Measurements from ENCODE around the gene UBE2E2.

The UBE2E2 gene

GRCh38 chr3:23537101-23537551 is 334.0 kb downstream of the UBE2E2 start:
- DNase-seq (ENCODE audit: low read depth), result no peak

- DNase-seq (ENCODE audit: low read depth), result no peak
Measured at GRCh38 chr3:23539185-23539584, 336.1 kb downstream of the UBE2E2 start.

DNA sequence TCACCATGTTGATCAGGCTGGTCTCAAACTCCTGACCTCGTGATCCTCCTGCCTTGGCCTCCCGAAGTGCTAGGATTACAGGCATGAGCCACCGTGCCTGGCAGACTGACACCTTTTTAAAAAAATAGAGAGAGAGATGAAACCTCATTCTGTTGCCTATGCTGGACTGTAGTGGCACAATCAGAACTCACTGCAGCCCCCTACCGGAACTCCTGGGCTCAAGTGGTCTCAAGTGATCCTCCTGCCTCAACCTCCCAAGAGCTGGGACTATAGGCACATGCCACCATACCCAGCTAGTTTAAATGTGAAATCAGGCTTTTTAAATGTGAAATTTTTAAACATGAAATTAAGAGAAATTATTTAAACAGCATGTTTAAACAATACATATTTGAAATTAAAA is 337.5 kb downstream of the UBE2E2 start:
- no peak for DNase-seq (ENCODE audit: low read depth)

DNA sequence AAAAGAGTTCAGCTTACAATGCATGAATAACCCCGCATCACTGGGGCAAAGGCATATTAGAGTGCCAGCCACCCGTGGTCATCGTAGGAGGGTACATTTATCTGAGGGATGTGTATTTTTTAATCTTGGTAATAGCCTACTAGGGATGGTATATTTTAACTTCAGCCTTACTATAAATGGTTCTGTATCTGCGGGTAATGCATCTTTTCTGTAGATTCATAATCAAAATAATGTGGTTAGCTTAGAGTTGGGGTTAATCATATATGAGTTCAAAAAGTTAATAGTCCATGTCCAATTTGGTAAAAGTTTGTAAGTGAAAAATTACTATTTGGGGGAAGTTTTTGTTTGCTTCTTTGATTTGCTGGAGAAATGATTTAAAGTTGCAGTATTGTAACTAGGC is 339.0 kb downstream of the UBE2E2 start:
- DNase-seq (ENCODE audit: low read depth), result no peak

DNA sequence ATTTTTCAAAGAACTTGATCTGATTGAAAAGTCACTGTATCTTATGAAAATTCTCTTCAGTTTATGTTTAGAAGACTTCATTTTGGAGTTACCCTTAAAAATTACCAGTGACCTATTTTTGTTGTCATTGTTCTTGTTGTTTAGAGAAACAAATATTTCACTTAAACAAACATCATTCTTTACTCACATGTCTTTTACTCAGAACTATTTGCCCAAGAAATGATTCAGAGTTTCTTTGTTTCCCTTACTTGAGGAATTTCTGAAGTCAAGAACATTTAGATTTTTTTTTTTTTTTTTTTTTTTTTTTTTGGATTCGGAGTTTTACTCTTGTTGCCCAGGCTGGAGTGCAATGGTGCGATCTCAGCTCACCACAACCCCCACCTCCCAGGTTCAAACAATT is 343.1 kb downstream of the UBE2E2 start:
- DNase-seq (ENCODE audit: low read depth), result no peak

- no peak for DNase-seq (ENCODE audit: low read depth)
Measured at GRCh38 chr3:23547905-23548650, 345.0 kb downstream of the UBE2E2 start.

DNA sequence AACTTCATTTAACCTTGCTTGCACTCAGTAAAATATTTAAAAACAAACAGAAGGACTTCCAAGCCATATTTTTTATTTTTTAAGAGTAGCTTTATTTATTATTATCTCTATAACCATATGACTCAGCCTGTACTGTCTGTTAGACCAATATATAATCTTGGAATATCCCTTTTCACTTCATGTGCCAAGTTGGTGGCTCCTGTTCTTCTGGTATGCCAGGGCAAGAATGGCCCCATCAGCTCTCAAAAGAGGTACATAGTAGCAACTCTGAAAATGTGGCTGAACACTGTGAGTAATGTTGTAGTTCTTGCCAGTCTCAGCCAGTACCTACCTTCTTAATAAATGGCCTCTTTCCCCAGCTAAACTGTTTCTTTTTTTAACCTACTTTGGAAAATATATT is 345.6 kb downstream of the UBE2E2 start:
- no peak for DNase-seq (ENCODE audit: low read depth)

DNA sequence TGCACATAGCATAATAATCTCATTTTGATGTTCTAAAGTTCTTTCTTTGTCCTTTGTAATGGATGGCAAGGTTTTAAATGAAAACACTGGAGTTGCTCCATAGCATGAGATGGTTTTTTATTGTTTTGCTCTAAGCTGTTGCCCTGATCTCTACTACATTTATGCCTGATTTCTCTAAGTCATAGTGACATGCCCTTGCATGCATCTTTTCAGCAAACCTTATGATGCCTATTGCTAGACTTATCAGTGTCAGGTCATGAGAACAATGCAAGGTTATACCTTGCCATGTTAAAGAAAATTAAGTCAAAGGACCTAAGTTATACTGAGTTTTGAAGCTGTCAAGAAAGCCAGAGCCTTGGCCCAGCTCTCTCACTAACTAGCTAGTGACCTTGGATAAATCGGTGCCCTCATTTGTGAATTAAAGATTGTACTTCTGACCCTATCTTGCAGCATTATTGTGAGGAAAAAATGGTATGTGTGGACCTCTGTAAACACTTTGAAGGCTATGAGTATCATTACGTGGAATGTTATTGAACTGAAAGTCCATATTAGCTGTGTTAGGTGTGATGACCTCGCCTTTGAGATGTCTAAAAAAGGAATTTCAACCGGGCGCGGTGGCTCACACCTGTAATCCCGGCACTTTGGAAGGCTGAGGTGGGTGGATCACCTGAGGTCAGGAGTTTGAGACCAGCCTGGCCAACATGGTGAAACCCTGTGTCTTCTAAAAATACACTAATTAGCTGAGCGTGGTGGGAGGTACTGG is 346.2 kb downstream of the UBE2E2 start:
- no peak for DNase-seq (ENCODE audit: low read depth)

DNA sequence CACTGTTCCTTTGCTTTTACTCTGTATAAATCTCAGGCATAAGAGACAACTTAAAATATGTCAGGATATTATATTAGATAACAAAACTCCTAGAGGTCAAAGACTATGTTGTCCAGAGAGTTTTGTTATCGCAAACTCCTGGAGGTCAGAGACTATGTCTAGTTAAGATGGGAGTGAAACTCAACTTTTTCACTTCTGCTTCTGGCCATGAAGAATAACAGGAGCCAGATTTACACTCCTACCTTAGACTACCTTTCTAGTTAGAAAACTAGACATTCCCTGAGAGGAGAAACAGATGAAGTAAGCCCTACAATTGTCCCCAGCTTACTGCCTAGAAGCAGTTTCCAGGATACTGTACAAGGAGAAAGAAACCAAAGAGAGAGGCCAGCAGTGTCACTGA is 347.3 kb downstream of the UBE2E2 start:
- no peak for DNase-seq (ENCODE audit: low read depth)

- no peak for DNase-seq (ENCODE audit: low read depth)
Measured at GRCh38 chr3:23552506-23552905, 349.4 kb downstream of the UBE2E2 start.

GRCh38 chr3:23553353-23553752 is 350.2 kb downstream of the UBE2E2 start:
- DNase-seq (ENCODE audit: low read depth), result no peak

DNA sequence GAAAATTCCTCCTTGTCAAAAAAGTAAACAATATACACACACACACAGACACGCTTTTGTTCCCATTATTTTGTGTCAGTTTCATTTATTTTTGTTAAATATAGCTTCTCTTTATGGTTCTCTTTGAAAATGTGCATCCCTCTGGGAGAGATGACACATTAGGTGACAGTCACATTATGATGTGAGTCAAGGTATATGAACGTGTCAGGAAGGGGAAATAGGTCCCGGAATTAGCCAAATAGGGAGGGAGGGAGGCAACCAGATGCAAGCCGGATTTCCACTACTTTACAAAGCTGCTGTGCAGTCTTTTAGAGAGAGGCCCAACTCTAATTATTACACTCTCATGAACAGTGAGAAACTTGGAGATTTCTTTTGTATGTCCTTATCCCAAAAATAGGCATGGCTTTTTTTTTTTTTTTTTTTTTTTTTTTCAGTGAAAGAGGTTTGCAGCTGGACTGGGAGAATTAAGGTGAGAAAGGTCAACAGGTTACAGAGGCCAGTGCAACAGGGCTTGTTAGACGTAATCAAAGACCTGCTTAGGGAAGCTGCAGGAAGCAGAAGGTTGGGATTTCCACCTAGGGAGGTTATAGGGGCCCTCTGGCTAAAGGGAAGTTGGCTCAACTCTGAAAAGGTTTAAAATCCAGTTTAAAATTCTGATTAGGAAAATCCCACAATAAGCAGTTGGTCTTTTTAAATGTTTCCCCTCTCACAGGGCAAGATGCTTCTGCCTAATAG is 362.1 kb downstream of the UBE2E2 start:
- DNase-seq (ENCODE audit: low read depth), result no peak

DNA sequence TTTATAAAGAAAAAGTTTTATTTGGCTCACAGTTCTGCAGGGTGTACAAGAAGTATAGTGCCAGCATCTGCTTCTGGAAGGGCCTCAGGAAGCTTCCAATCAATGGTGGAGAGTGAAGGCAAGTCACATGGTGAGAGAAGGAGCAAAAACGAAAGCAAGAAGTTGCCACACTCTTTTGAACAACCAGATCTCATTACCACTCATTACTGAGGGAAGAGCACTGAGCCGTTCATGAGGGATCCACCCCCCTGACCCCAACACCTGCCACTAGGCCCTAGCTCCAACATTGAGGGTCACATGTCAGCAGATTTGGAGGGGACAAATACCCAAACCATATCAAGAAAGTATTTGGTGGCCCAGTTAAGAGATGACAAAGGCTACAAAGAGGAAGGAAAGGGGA is 363.4 kb downstream of the UBE2E2 start:
- no peak for DNase-seq (ENCODE audit: low read depth)

DNA sequence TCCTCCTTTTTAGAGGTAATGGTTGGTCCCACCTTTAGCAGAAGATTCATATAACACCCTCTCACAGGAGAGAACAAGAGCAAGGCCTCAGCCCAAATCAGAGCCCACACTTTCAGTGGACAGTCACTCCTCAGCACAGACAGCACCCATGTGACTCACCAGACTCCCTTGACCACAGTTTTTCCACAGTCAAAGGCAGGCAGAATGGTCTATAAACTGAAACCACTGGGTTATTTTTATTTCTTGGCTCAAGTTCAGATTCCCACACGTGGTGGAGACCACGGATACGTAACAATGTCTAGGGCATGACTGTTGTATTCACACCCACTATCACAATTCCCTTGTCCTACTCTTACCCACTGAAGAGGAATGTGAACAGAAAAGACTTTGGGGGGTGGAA is 364.8 kb downstream of the UBE2E2 start:
- DNase-seq (ENCODE audit: low read depth), result no peak

DNA sequence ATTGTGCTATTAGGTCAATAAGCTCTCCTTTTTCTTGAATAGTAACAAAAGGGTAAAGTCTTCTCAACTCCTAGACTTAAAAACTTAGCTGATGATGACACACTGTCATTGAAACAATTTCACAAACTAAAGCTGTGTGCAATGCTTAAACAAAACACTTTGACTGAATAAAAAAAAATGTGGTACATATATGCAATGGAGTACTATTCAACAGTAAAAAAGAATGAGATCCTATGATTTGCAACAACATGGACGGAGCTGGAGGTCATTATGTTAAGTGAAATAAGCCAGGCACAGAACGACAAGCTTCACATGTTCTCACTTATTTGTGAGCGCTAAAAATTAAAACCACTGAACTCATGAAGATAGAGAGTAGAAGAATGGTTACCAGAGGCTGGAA is 370.7 kb downstream of the UBE2E2 start:
- DNase-seq (ENCODE audit: low read depth), result no peak

DNA sequence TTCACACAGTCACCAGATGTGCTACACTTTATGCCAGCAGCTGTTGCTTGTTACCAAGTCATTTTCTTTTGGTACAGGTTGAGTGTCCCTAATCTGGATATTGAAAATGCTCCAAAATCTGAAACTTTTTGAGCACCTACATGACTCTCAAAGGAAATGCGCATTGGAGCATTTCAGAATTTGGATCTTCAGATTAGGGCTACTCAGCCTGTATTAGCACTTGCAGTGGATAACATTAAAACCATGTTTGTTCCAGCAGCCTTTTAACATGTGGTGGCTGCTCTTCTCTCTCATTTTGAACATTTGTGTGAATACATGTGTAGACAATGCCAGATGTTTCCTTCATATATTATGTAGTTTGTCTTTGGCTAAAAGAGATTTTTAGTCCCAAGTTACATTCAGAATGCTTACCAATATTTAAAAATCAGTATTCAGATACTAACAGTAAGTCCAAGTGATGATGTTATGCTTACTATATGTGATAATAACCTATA is 371.7 kb downstream of the UBE2E2 start:
- DNase-seq (ENCODE audit: low read depth), result no peak

DNA sequence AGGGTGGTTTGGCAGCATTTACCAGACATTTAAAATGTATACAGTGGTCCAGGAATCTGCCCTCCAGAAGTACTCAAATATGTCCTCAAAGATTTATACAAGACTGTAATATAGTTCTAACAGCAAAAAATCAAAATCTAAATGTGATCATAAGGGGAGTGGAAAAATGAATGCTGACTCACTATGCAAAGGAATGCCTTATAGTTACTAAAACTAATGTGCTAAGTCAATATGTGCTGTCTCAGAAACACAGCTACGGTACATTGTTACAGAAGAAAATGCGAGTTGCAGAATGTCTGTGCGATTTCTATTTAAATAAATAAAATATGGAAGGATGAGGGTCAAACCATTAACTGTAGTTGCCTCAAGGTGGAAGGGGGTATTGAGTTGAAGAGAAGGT is 372.6 kb downstream of the UBE2E2 start:
- DNase-seq (ENCODE audit: low read depth), result no peak

- no peak for DNase-seq (ENCODE audit: low read depth)
Measured at GRCh38 chr3:23576379-23576959, 373.3 kb downstream of the UBE2E2 start.

- DNase-seq (ENCODE audit: low read depth), result no peak
Measured at GRCh38 chr3:23580096-23580713, 377.1 kb downstream of the UBE2E2 start.

DNA sequence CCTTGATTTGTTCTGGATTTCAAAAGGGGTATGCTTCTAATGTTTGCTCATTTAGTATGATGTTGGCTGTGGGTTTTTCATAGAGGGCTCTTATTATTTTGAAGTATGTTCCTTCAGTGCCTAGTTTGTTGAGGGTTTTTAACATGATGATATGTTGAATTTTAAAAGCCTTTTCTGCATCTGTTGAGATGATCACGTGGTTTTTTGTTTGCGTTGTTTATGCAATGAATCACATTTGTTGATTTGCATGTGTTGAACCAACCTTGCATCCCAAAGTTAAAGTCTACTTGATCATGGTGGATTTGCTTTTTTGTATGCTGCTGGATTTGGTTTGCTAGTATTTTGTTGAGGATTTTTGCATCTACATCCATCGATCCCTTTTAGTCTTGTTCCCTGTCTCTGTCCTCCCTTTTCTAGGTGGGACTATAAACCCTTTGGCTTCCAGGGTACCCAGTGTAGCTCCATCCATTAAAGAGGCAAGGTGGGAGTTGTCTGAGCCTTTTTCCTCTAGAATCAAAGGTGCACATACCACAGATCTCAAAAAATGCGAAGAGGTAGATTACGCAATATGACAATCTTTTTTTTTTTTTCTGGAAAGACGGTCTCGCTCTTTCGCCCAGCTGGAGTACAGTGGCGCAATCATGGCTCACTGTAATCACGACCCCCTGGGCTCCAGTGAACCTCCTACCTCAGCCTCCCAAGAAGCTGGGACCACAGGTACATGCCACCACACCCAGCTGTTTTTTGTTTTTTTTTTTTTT is 381.0 kb downstream of the UBE2E2 start:
- DNase-seq (ENCODE audit: low read depth), result no peak

DNA sequence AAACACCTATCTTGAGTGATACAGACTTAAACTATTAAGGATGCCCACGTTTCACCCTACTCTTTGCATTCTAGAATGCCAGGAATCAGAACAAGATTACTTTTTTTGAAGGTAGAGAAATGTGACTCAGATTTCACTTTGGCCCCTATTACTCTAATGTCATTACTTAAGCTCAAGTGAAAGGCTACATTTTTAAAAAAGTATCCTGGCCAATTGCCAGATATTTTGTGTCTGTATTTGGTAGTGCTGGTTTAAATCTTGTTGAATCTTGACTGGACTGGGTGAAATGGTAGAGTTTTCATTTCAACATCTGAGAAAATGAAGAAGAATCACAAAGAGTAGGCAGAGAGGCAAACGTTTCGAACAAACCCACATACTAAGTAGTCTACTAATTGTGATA is 384.4 kb downstream of the UBE2E2 start:
- no peak for DNase-seq (ENCODE audit: low read depth)

All from stimulated activated CD8-positive, alpha-beta memory T cell treated with anti-CD3 and anti-CD28 coated beads, Interleukin-7, amount 100 ng/mL, for 24 hours (primary cell).